H9 (cell line): ENCODE data around the gene PGLYRP2. TPM values are rescaled to one million over a fixed set of nuclear protein-coding genes. Genes with fewer than 3 reads are reported as not detected.

ENCODE experiments used
- DNase-seq: peaks from one replicate; pipeline ENCODE4 v3.0.0-alpha.2; 2017
- H2AFZ ChIP-seq: one replicate; pipeline ENCODE4 v1.6.1; 2013; ENCODE audit warnings: mild to moderate bottlenecking, low read length, control low read depth, moderate library complexity
- H2AK5ac ChIP-seq: 2 replicates; pipeline ENCODE4 v1.6.1; 2013; ENCODE audit warnings: low read length, control low read depth, mixed read lengths; ENCODE audit not compliant: insufficient read length
- H2BK120ac ChIP-seq: one replicate; pipeline ENCODE4 v1.6.1; 2013; ENCODE audit warnings: low read depth, mild to moderate bottlenecking, low read length, control low read depth, inconsistent platforms; ENCODE audit not compliant: poor library complexity, severe bottlenecking
- H2BK12ac ChIP-seq: 2 replicates; pipeline ENCODE4 v1.6.1; 2013; ENCODE audit warnings: low read length, control low read depth, mixed read lengths, low read depth; ENCODE audit not compliant: insufficient read length
- H2BK15ac ChIP-seq: 2 replicates; pipeline ENCODE4 v1.6.1; 2013; ENCODE audit warnings: low read depth, low read length, control low read depth
- H2BK20ac ChIP-seq: one replicate; pipeline ENCODE4 v1.6.1; 2013; ENCODE audit warnings: low read depth, mild to moderate bottlenecking, low read length, control low read depth, inconsistent platforms; ENCODE audit not compliant: poor library complexity, severe bottlenecking
- H2BK5ac ChIP-seq: 2 replicates; pipeline ENCODE4 v1.6.1; 2013; ENCODE audit warnings: low read length, control low read depth, mixed read lengths; ENCODE audit not compliant: insufficient read length
- H3K14ac ChIP-seq: 2 replicates; pipeline ENCODE4 v1.6.1; 2013; ENCODE audit warnings: low read length, control low read depth; ENCODE audit not compliant: insufficient read depth
- H3K18ac ChIP-seq: 2 replicates; pipeline ENCODE4 v1.6.1; 2013; ENCODE audit warnings: low read depth, mild to moderate bottlenecking, mixed read lengths, low read length, control low read depth; ENCODE audit not compliant: insufficient read length
- H3K23ac ChIP-seq: 2 replicates; pipeline ENCODE4 v1.6.1; 2013; ENCODE audit warnings: low read length, control low read depth, mixed read lengths, low read depth; ENCODE audit not compliant: insufficient read length
- H3K23me2 ChIP-seq: 2 replicates; pipeline ENCODE4 v1.6.1; 2013; ENCODE audit warnings: low read depth, mild to moderate bottlenecking, mixed read lengths, low read length, control low read depth; ENCODE audit not compliant: insufficient read length, poor library complexity, severe bottlenecking
- H3K27ac ChIP-seq: 2 replicates; pipeline ENCODE4 v1.5.1; 2013; ENCODE audit warnings: low read length, control low read depth, mixed read lengths, low read depth; ENCODE audit not compliant: insufficient read length
- H3K27me3 ChIP-seq: 2 replicates; pipeline ENCODE4 v1.6.1; 2013; ENCODE audit warnings: low read length, control low read depth, inconsistent platforms; ENCODE audit not compliant: insufficient read depth
- H3K4ac ChIP-seq: 2 replicates; pipeline ENCODE4 v1.6.1; 2013; ENCODE audit warnings: low read depth, mild to moderate bottlenecking, control low read depth, inconsistent platforms, low read length, moderate library complexity
- H3K4me1 ChIP-seq: 2 replicates; pipeline ENCODE4 v1.6.1; 2013; ENCODE audit warnings: low read length, control low read depth, inconsistent platforms; ENCODE audit not compliant: insufficient read depth
- H3K4me2 ChIP-seq: 2 replicates; pipeline ENCODE4 v1.6.1; 2013; ENCODE audit warnings: low read length, control low read depth, mixed read lengths; ENCODE audit not compliant: insufficient read length, insufficient read depth
- H3K56ac ChIP-seq: 2 replicates; pipeline ENCODE4 v1.6.1; 2013; ENCODE audit warnings: low read depth, mild to moderate bottlenecking, mixed read lengths, low read length, control low read depth; ENCODE audit not compliant: insufficient read length
- H3K79me1 ChIP-seq: 2 replicates; pipeline ENCODE4 v1.6.1; 2013; ENCODE audit warnings: low read depth, mild to moderate bottlenecking, moderate library complexity, low read length, control low read depth, inconsistent platforms; ENCODE audit not compliant: insufficient read depth, poor library complexity, severe bottlenecking
- H3K79me2 ChIP-seq: 2 replicates; pipeline ENCODE4 v1.6.1; 2013; ENCODE audit warnings: low read length, control low read depth, inconsistent platforms; ENCODE audit not compliant: insufficient read depth
- H3K9ac ChIP-seq: 2 replicates; pipeline ENCODE4 v1.6.1; 2013; ENCODE audit warnings: low read length, control low read depth, mixed read lengths; ENCODE audit not compliant: insufficient read length; ENCODE audit errors: extremely low read depth
- H3K9me3 ChIP-seq: one replicate; pipeline ENCODE4 v1.6.1; 2013; ENCODE audit warnings: low read depth, low read length, inconsistent platforms; ENCODE audit not compliant: control insufficient read depth
- H3T11ph ChIP-seq: one replicate; pipeline ENCODE4 v1.6.1; 2013; ENCODE audit warnings: mild to moderate bottlenecking, low read length, control low read depth, inconsistent platforms
- H4K20me1 ChIP-seq: one replicate; pipeline ENCODE4 v1.6.1; 2013; ENCODE audit not compliant: control insufficient read depth, insufficient read length, insufficient read depth
- H4K5ac ChIP-seq: 2 replicates; pipeline ENCODE4 v1.6.1; 2013; ENCODE audit warnings: low read depth, mild to moderate bottlenecking, mixed read lengths, low read length, control low read depth; ENCODE audit not compliant: insufficient read length
- H4K8ac ChIP-seq: replicated peaks from 2 replicates; pipeline ENCODE4 v1.6.1; 2013; ENCODE audit warnings: low read length, control low read depth, mixed read lengths, low read depth; ENCODE audit not compliant: insufficient read length
- H4K91ac ChIP-seq: 2 replicates; pipeline ENCODE4 v1.6.1; 2013; ENCODE audit warnings: low read depth, mild to moderate bottlenecking, moderate library complexity, mixed read lengths, low read length, control low read depth; ENCODE audit not compliant: insufficient read length
- H3K27ac Mint-ChIP-seq, 3 experiments: 2 replicates in 2 of 3; 3 replicates in 1 of 3; pipeline ENCODE4 v1.8.0; 2020 to 2021; ENCODE audit warnings: mixed read lengths in 3 of 3, mild to moderate bottlenecking in 1 of 3, moderate library complexity in 1 of 3
- H3K27me3 Mint-ChIP-seq: 2 replicates; pipeline ENCODE4 v1.8.0; 2021; ENCODE audit warnings: low read depth, mild to moderate bottlenecking, moderate library complexity, mixed read lengths
- H3K36me3 Mint-ChIP-seq, 3 experiments: 2 replicates in 2 of 3; 3 replicates in 1 of 3; pipeline ENCODE4 v1.8.0; 2020 to 2021; ENCODE audit warnings: low read depth in 3 of 3, mixed read lengths in 3 of 3; ENCODE audit not compliant: insufficient read depth in 1 of 3
- H3K4me1 Mint-ChIP-seq, 2 experiments: 2 replicates each; pipeline ENCODE4 v1.8.0; 2020; ENCODE audit warnings: mixed read lengths in 2 of 2
- H3K4me3 Mint-ChIP-seq, 2 experiments: 2 replicates in 1 of 2; 3 replicates in 1 of 2; pipeline ENCODE4 v1.8.0; 2020 to 2021; ENCODE audit warnings: mild to moderate bottlenecking in 2 of 2, mixed read lengths in 2 of 2, moderate library complexity in 1 of 2
- H3K9me3 Mint-ChIP-seq, 2 experiments: 2 replicates in 1 of 2; 3 replicates in 1 of 2; pipeline ENCODE4 v1.8.0; 2020; ENCODE audit warnings: mild to moderate bottlenecking in 2 of 2, mixed read lengths in 2 of 2, moderate library complexity in 1 of 2
- CTCF ChIP-seq: fragments of 200-600 bp; sonication (generic); conservative IDR thresholded peaks from 3 replicates; pipeline ENCODE4 v1.8.0; 2021; ENCODE audit warnings: antibody characterized with exemption, mild to moderate bottlenecking
- WGBS: extraction: QIAGEN DNeasy Blood & Tissue Kit; methylation state at CpG from one replicate; pipeline ENCODE4 v1.1.7; 2013; ENCODE audit warnings: missing lambda C conversion rate, low lambda C conversion rate, mixed read lengths; ENCODE audit not compliant: insufficient read length; ENCODE audit errors: extremely low coverage; 5-methylcytosine and 5-hydroxymethylcytosine counted together
- total RNA-seq: library from RNA; stranded (reverse); gene quantifications from 2 replicates; pipeline ENCODE4 v1.2.1, GENCODE V29; 2021

The PGLYRP2 gene
- total RNA-seq, 1 experiment from 2014 or later, result not detected

GRCh38 chr19:15423130-15423529, 56.2 kb downstream of the PGLYRP2 start:
- Mint-ChIP-seq H3K27ac (no peak overlapping the region), H3K4me3 (no peak overlapping the region), H3K27me3 (no peaks in the 10 kb centered on the region), H3K36me3 (peaks cover 34 to 46% (median 46%) of the 10 kb centered on the region in 3 experiments), H3K9me3 (peaks cover 0 to 3% of the 10 kb centered on the region in 2 experiments; a peak in 2 of 5 replicates), H3K4me1 (peaks cover under 1 to 6% of the 10 kb centered on the region in 2 experiments)
- H4K91ac ChIP-seq, result no peak overlapping the region
- no peak overlapping the region for H2AK5ac ChIP-seq
- no peak overlapping the region for H3K56ac ChIP-seq
- no peak overlapping the region for H3K23ac ChIP-seq
- H2BK15ac ChIP-seq, result no peak overlapping the region
- H3K9ac ChIP-seq, result no peak overlapping the region
- no peak overlapping the region for H4K5ac ChIP-seq
- no peak overlapping the region for H2BK120ac ChIP-seq
- H3K4me1 ChIP-seq, result no peaks in the 10 kb centered on the region
- H3K9me3 ChIP-seq, result no peaks in the 10 kb centered on the region
- H3K18ac ChIP-seq, result no peak overlapping the region
- H2BK5ac ChIP-seq, result no peak overlapping the region
- DNase-seq, result no peak
- H4K20me1 ChIP-seq, result no peaks in the 10 kb centered on the region
- H3K4ac ChIP-seq, result no peak overlapping the region
- WGBS, result no CpG with 5 or more reads among the region's 6 CpGs
- no peaks in the 10 kb centered on the region for H3K27me3 ChIP-seq
- no peak overlapping the region for H3K4me2 ChIP-seq
- no peak overlapping the region for H2BK12ac ChIP-seq
- no peak overlapping the region for H4K8ac ChIP-seq
- no peak overlapping the region for H2AFZ ChIP-seq
- H3K23me2 ChIP-seq, result peaks cover under 1% of the 10 kb centered on the region
- no peak overlapping the region for H3K27ac ChIP-seq
- H2BK20ac ChIP-seq, result no peak overlapping the region
- H3T11ph ChIP-seq, result no peak overlapping the region
- no peak overlapping the region; the same call in 1 of the 2 replicates for H3K14ac ChIP-seq
- H3K79me2 ChIP-seq, result peaks cover 5% of the 10 kb centered on the region; the same call in 1 of the 2 replicates
- peaks cover under 1% of the 10 kb centered on the region for H3K79me1 ChIP-seq
- TF ChIP-seq CTCF, result no peak
